Sigmoid colon (tissue), 7 donors: ENCODE results near the gene TMEM222. TPM values are rescaled to one million over a fixed set of nuclear protein-coding genes. Genes with fewer than 3 reads are reported as not detected.
"Not testable (repeated sequence)": the region's sequence is repeated elsewhere in the genome, so short reads cannot be mapped to it uniquely, and the experiment has no call there.

Experiments used
- DNase-seq: peaks from one replicate; pipeline ENCODE4 v3.0.0-alpha.2; 2019
- H3K27ac ChIP-seq, 4 donors: fragments of 200-600 bp; sonication (generic); one replicate each; pipeline ENCODE4 v1.5.1; 2016 to 2019; ENCODE audit warnings: mild to moderate bottlenecking in 1 of 4
- H3K27me3 ChIP-seq, 3 donors: fragments of 200-600 bp; sonication (generic); one replicate each; pipeline ENCODE4 v1.5.1; 2019; ENCODE audit warnings: mild to moderate bottlenecking in 1 of 3
- H3K36me3 ChIP-seq, 4 donors: fragments of 200-600 bp; sonication (generic); one replicate each; pipeline ENCODE4 v1.5.1; 2016 to 2019
- H3K4me1 ChIP-seq, 4 donors: fragments of 200-600 bp; sonication (generic); one replicate each; pipeline ENCODE4 v1.5.1; 2017 to 2019
- H3K4me3 ChIP-seq, 4 donors: fragments of 200-600 bp; sonication (generic); one replicate each; pipeline ENCODE4 v1.5.1; 2017 to 2019; ENCODE audit warnings: mild to moderate bottlenecking in 2 of 4, moderate library complexity in 1 of 4
- H3K9me3 ChIP-seq, 4 donors: fragments of 200-600 bp in 3 of 4; sonication (generic) in 3 of 4; one replicate each; pipeline versions ENCODE4 v1.5.1 to v1.6.1; 2013 to 2019
- CTCF ChIP-seq, 4 experiments: fragments of 450-650 bp in 3 of 4; fragments of 200-600 bp in 1 of 4; IDR thresholded peaks; one replicate each; pipeline ENCODE4 v1.5.1; 2016 to 2019; ENCODE audit warnings: antibody characterized with exemption in 4 of 4, mild to moderate bottlenecking in 3 of 4, moderate library complexity in 2 of 4
- EP300 ChIP-seq, 4 donors: sonication (generic); formaldehyde crosslinking; IDR thresholded peaks; one replicate each; pipeline ENCODE4 v1.6.1; 2017; ENCODE audit warnings: antibody characterized with exemption in 4 of 4
- POLR2A ChIP-seq, 2 donors: fragments of 450-650 bp; IDR thresholded peaks; one replicate each; pipeline ENCODE4 v1.6.1; 2016; ENCODE audit warnings: antibody characterized with exemption in 2 of 2, mild to moderate bottlenecking in 2 of 2, moderate library complexity in 2 of 2
- POLR2AphosphoS5 ChIP-seq, 4 donors: sonication (generic); formaldehyde crosslinking; IDR thresholded peaks; one replicate each; pipeline ENCODE4 v1.6.1; 2017; ENCODE audit warnings: antibody characterized with exemption in 4 of 4
- WGBS, 2 donors: extraction: QIAGEN DNeasy Blood & Tissue Kit; methylation state at CpG; one replicate each; pipeline ENCODE4 v1.1.7; 2013; 5-methylcytosine and 5-hydroxymethylcytosine counted together
- intact Hi-C: fragments of 100-400 bp; cut with DNase I; formaldehyde crosslinking; loops from one replicate; pipeline ENCODE4 v1.15.1; 2023
- polyA plus RNA-seq, 3 donors: library from polyadenylated mRNA; stranded (reverse); fragments of 200-250 nt; gene quantifications; one replicate each; pipeline ENCODE4 v1.2.3, GENCODE V29; 2013
- small RNA-seq, 3 donors: library from RNA; depleted of rRNA; stranded (forward); fragments of <200 nt; gene quantifications; one replicate each; pipeline ENCODE3, GENCODE V24; 2016
- total RNA-seq, 4 donors: library from RNA; depleted of rRNA; stranded (reverse); fragments of >200 nt; gene quantifications; one replicate each; pipeline ENCODE4 v1.1.0, GENCODE V29; 2016
- donor health status: healthy with polysubstance abuse.
- donor health status: Bipolar disorder and iron deficiency.
- donor health status: healthy.

The TMEM222 gene
- total and polyA plus RNA-seq, 7 donors = 15.7 to 46.9 (median 19.7) TPM

GRCh38 chr1:27383661-27384060 lies 61.7 kb downstream of the TMEM222 start:
- H3K36me3 ChIP-seq = no peaks in the 10 kb centered on the region
- H3K27ac ChIP-seq = no peak overlapping the region
- WGBS, 2 donors = 82 to 91% methylated on average over 13 of the region's 13 CpGs
- intact Hi-C loops = no loop called here
- H3K4me1 ChIP-seq = peaks cover 0 to 6% (median 2%) of the 10 kb centered on the region in 4 donors
- TF ChIP-seq EP300 (IDR thresholded peaks at IDR 0.05) (no peak), CTCF (IDR thresholded peaks at IDR 0.05) (no peak), POLR2AphosphoS5 (IDR thresholded peaks at IDR 0.05) (no peak), POLR2A (IDR thresholded peaks at IDR 0.05) (no peak)
- DNase-seq = no peak
- H3K4me3 ChIP-seq = no peak overlapping the region
- H3K27me3 ChIP-seq = peaks cover 0 to 16% (median 12%) of the 10 kb centered on the region in 3 donors
- H3K9me3 ChIP-seq = no peaks in the 10 kb centered on the region

GRCh38 chr1:27384797-27385196 lies 62.8 kb downstream of the TMEM222 start:
- DNase-seq, H3K4me1 ChIP-seq, H3K27ac ChIP-seq, H3K4me3 ChIP-seq, H3K36me3 ChIP-seq, intact Hi-C loops, H3K9me3 ChIP-seq: not testable (repeated sequence)
- H3K27me3 ChIP-seq = peaks cover 0 to 16% (median 12%) of the 10 kb centered on the region in 3 donors
- WGBS, 2 donors = 89 to 93% methylated on average over 3 of the region's 3 CpGs

Small RNA genes within 50 kb of the gene (small RNA-seq; reads per million reads assigned to genes)
- gene RNU6-48P = 0 reads per million in 3 donors

Other genes starting within 250 kb of the TMEM222 start
- gene SLC9A1, start 167.0 kb upstream of the TMEM222 start, total RNA-seq = 10 to 100 TPM; 11.4 to 25.2 (median 13.3) TPM
- 10 to 100 TPM in 2 of 3 donors, 1 to 10 TPM in 1; 6.0 to 64.4 (median 10.6) TPM for gene SLC9A1, start 167.0 kb upstream of the TMEM222 start, polyA plus RNA-seq
- 10 to 100 TPM; 27.5 to 32.4 (median 29.6) TPM for gene WDTC1, start 87.5 kb upstream of the TMEM222 start, total RNA-seq
- gene WDTC1, start 87.5 kb upstream of the TMEM222 start, polyA plus RNA-seq = 10 to 100 TPM; 15.0 to 26.5 (median 21.3) TPM
- gene SYTL1, start 19.9 kb downstream of the TMEM222 start, total RNA-seq = 1 to 10 TPM in 1 of 4 donors, under 1 TPM in 2, not detected in 1; 0.54 to 1.5 (median 0.55) TPM
- 10 to 100 TPM in 1 of 3 donors, 1 to 10 TPM in 2; 3.2 to 25.9 (median 9.0) TPM for gene SYTL1, start 19.9 kb downstream of the TMEM222 start, polyA plus RNA-seq
- 10 to 100 TPM; 18.2 to 50.4 (median 26.8) TPM for gene MAP3K6, start 44.8 kb downstream of the TMEM222 start, total RNA-seq
- 10 to 100 TPM in 1 of 3 donors, 1 to 10 TPM in 2; 3.7 to 23.9 (median 9.0) TPM for gene MAP3K6, start 44.8 kb downstream of the TMEM222 start, polyA plus RNA-seq
- 1 to 10 TPM in 3 of 4 donors, under 1 TPM in 1; 0.49 to 4.5 (median 1.8) TPM for gene FCN3, start 52.7 kb downstream of the TMEM222 start, total RNA-seq
- 1 to 10 TPM; 1.2 to 4.6 (median 4.1) TPM for gene FCN3, start 52.7 kb downstream of the TMEM222 start, polyA plus RNA-seq
- not detected for gene CD164L2, start 61.2 kb downstream of the TMEM222 start, total RNA-seq
- 1 to 10 TPM in 2 of 3 donors, not detected in 1; 1.2 to 1.9 TPM for gene CD164L2, start 61.2 kb downstream of the TMEM222 start, polyA plus RNA-seq
- gene GPR3, start 70.5 kb downstream of the TMEM222 start, total RNA-seq = 1 to 10 TPM in 1 of 4 donors, under 1 TPM in 1, not detected in 2; 0.36 to 2.0 TPM
- under 1 TPM in 1 of 3 donors, not detected in 2; 0.54 TPM for gene GPR3, start 70.5 kb downstream of the TMEM222 start, polyA plus RNA-seq
- 10 to 100 TPM; 43.9 to 63.2 (median 59.9) TPM for gene WASF2, start 168.0 kb downstream of the TMEM222 start, total RNA-seq
- gene WASF2, start 168.0 kb downstream of the TMEM222 start, polyA plus RNA-seq = 10 to 100 TPM; 30.0 to 69.6 (median 30.5) TPM